ENCODE data around the gene PHF14.

PHF14 gene

DNA sequence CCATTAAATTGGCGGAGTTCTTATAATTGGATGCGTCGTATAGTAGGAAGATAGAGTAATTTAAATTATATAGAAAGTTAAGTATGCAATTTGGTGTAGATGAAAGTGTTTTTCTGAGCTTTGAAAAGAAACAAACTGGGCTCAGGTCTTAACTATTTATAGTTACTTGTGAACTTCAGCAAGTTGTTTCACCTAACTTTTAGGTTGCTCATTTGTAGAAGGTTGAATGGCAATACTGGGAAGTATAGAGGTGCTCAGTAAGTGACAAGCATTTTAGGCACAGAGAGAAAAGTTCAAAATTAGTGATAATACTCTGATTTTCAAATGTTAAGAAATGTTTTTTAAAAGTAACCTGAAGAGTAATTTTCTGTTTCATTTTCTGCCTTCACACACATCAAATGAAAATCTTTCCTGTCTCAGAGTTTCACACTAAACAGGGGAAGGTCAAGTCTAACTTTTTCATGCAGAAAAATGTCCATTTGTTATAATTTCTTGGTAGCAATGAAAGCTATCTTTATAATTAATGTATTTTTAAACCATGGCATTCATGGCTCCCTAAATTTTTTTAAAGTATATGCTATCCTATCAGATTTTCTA, 146.5 kb downstream of the PHF14 start:
- no peak for DNase-seq

DNA sequence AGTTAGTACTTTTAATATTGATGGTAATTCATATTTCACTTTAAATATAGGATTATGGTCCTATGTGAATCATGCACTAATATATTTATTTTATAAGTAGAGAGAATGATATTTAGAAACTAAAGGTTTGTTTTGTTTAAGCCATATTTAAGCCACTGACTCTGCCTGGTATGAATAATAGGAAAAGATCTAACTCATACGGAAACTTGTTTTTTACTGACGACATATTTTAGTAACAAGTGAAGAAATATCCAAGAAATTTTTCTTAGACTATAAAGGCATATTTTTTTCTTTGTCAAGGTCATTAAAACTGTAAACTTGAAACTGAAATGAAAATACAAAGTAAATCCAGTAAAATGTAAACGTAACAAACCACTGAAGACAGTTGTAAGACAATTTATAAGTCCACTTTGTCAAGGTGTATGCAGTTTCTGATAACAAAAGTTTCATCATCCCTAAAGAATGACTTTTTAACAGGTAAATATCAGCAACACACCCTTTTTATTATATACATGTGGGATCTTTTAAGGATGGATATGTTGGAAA, 147.1 kb downstream of the PHF14 start:
- no peak for DNase-seq

DNA sequence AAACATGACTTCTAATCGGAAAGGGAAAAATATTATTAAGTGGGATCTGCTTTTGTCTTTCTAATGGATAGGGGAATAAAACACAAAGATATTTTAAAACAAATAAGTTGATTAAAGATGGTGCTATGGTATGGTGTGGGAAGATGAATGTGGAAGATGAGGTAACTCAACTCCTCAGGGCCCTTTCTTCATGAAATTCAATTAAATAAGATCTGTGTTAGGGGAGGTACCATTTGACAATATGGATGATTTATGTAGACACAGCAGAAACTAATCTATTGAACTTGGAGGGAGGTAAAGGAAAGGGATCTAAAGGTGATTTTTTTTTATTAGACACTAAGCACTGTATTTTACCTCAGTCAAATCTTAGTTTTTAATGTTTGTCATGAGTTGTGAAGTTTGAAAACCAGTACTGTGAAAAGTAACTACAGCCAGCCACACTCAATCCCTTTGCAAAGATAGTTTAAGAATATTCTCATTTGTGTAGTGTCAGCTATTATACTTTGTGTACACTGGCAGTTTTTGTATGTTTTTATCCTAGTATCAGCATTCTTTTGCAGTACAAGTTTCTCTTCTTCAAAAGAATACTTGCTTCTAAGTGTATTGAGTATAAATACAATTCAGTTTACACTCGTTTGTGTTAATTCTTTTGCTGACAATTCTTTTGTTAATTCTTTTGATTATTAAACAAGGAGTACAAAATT, 151.3 kb downstream of the PHF14 start:
- DNase-seq, result no peak

DNA sequence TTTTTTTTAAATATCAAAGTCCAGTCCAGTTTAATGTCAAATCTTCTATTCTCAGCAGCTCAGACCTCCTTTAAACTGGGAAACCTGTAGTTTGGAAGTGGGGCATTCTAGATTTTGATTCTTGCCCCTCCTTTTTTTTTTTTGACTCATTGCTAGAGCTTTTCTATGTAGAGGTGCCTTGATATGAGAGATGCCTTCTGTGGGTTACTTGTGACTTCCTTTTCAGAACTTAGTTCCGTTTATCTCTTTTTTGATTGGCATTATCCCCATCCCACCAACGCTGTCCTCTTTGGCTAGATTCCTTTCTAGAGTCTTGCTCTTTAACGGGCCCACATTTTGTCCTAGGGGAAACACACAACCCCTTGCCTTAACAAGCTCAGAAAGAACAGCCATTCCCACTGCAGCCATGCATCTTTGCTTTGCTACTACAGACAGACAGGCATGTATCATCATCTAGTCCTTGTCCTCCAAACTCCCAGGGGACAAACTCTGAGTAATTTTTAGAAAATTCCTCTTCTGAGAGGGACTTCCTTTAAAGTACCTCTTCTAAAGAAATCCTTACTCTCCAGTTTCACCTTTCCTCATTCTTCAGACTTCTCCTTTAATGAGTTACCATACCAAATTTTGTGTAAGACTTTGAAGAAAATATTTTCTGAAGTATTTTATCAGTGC, 153.6 kb downstream of the PHF14 start:
- no peak for DNase-seq

- DNase-seq, result no peak
Observed at GRCh38 chr7:11127988-11128387, 154.3 kb downstream of the PHF14 start.

DNA sequence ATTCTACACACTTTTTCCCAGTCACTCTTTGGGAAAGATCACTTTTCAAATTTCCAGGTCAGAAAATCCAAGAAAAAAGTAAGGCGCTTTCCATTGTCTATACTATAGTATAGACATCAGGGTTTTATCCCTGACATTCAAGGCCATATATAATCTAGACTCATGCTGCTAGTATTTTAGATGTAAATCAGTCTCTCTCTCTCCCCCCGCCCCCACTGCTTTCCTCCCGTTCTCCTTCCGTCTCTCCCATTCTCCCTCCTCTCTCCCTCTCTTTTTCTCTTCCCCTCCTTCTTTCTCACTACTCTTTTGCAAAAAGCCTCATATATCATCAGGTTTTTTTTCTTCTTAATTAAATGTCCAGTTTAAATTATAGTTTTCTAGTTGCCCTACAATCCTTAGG, 154.8 kb downstream of the PHF14 start:
- no peak for DNase-seq

DNA sequence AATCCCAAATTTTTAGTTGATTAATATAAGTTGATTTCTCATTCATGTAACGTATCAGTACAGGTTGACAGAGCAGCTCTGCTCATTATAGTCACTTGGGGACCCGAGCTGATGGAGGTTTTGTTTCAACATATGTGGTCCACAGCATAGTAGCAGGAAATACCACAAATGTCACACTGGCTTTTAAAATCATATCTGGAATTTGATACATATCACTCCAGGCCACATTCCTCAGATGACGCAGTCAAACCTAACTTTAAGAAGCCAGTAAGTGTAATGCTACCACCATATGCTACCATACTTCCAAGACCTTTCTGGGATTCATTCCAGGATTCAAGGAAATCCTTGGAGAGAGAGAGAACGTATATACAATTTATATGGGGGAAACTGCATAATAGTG, 156.3 kb downstream of the PHF14 start:
- DNase-seq, result peak; percentile 58 to 89

DNA sequence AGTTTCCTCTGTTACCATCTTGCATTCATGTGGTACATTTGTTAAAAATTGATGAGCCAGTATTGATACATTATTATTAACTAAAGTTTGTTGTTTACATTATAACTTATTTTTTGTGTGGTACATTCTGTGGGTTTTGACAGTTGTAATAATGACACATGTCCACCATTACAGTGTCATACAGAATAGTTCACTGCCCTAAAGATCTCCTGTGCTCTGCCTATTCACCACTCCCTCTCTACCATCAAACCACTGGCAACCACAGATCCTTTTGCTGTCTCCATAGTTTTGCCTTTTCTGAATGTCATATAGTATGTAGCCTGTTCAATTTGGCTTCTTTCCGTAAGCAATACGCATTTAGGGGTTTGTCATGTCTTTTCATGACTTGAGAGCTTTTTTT, 156.9 kb downstream of the PHF14 start:
- DNase-seq, result no peak

GRCh38 chr7:11133436-11133959, 159.8 kb downstream of the PHF14 start:
- no peak for DNase-seq

DNA sequence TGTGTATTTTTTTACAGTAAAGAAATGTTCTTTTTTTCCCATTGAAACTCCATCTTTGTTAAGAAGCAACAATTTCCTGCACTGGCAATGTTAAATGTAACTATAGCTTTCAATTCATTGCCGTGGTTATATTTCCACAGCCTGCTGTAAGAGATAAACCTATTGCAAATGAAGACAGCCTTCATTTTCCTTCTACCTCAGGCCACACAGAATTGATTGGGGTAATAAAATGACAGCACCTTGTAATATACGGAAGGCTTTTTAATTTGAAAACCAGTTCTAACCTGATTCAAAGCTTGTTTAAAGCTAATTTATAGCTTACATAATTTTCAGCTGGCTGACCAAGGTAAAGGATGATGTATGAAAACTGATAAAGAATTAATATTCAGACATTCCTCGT, 161.9 kb downstream of the PHF14 start:
- no peak for DNase-seq

DNA sequence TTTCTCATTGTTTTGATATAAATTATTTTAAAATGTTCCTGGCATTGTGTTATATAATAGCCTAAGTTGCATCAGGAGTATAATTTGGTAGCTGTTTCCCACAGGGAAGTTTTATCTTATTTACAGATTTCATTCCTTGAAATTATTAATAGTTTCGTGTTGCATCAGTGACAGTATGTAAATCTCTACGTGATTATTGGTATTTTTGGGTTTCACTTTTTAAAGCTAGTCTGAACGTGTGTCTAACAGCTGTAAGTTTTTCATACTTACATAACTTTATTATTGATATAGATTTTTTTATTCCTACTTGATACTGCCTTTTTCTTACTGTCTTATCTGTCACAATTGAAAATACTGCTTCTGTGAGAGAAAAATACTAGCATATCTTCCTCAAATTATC, 167.9 kb downstream of the PHF14 start:
- no peak for DNase-seq

DNA sequence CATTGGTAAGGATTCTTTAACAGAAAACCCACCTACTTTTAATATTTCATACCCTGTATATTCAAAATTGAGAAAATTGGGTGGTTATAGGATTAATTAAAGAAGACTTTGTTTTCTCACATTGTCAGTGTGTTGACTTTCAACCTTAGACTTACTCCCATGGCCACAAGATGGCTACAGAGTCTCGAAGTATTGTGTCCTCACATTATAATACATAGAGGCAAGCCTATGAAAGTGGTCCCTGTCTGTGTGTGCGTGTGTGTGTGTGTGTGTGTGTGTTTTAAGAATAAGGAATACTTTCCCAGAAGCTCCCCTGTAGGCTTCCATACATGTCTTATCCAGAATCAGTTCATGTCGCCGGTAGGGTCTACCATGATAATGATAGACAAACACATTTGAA, 180.0 kb downstream of the PHF14 start:
- DNase-seq, result no peak

GRCh38 chr7:11155883-11156282, 182.2 kb downstream of the PHF14 start:
- no peak for DNase-seq

DNA sequence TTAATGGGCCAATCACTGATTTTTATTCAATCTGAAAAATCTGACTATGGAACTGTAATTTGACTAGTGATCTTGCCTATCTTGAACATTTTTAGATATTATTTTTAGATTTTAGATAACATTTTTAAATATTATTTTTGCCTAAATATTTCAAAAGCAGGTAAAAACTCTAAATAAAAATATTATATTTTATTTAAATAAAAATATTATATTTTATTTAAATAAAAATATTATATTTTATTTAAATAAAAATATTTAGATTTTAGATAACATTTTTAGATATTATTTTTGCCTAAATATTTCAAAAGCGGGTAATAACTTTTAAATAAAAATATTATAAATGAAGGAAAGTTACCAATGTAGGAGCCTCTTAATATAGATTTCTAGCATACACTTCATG, 187.8 kb downstream of the PHF14 start:
- no peak for DNase-seq

DNA sequence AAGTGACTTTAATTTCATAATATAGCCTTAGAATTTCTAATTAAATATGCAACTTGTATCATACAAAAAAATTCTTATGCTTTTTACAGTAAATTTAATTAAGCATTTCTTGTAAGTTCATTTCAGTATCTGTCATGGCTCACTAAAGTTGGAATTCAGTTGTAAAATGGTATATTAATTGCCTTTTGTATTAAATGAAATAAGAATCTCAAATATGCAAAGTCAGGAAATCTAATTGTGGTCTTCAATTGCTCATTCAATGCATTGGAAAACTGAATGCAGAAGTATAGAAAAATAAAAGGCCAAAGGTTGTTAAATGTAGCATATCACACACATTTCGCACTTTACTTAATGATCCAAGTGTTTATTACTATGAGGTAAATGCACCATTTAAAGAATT, 189.5 kb downstream of the PHF14 start:
- no peak for DNase-seq

DNA sequence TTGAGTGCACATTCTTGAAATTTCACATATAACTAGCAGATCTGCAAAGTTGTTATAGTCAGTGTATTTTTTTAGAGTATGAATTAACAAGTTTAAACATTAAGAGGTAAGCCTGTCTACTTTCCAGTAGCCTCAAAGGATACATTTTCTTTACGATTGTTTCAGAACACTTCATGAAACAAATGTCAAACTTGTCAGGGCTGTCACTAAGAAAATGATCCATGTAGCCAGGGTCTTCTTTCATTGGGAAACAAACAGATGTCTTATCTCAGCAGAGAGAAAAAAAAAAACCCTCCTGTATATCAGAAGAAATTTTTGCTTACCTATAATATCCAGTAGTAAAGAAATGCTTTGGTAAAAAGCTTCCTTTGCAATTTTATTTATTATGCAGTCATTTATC, 192.4 kb downstream of the PHF14 start:
- no peak for DNase-seq

DNA sequence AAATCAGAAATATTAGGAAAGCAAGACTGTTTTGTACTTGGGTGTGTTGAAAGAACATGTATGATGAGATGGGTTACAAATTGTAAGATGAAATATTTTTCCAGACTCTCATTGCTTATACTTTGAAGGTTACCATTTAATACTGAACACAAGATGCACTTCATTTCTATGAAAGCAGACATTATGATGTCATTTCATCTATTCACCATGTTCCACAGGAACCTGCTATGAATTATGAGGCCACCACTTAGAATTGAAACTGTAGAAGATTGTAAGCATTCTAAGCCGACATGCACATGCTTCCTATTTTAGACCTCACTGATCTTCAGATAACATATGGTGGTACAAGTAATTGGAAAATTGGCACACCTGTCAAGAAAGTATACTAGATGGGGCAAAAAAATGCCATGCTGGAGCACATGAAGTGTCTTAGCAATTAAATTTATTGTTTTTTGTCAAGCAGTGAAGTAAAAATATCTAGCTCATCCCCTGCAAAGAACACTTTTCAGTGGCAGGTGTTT, 195.0 kb downstream of the PHF14 start:
- DNase-seq, result no peak

DNA sequence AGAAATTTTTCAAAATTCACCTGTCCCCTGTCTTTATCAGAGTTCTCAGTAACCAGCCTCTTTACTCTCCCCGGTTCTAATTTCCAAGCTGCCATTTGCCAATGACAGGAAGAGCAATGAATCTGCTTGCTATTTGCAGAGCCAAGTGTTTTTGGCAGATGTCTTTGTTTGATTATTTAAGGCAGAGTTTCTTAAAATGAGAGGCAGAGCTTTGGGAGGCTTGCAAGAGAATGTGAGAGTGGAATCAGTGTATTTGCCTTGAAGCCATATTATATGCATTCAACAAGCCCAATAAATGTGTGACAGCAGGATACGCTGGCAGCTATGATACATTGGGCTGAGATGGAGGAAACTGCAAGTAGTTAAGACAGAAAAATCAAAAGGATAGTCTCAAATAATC, 196.5 kb downstream of the PHF14 start:
- no peak for DNase-seq

DNA sequence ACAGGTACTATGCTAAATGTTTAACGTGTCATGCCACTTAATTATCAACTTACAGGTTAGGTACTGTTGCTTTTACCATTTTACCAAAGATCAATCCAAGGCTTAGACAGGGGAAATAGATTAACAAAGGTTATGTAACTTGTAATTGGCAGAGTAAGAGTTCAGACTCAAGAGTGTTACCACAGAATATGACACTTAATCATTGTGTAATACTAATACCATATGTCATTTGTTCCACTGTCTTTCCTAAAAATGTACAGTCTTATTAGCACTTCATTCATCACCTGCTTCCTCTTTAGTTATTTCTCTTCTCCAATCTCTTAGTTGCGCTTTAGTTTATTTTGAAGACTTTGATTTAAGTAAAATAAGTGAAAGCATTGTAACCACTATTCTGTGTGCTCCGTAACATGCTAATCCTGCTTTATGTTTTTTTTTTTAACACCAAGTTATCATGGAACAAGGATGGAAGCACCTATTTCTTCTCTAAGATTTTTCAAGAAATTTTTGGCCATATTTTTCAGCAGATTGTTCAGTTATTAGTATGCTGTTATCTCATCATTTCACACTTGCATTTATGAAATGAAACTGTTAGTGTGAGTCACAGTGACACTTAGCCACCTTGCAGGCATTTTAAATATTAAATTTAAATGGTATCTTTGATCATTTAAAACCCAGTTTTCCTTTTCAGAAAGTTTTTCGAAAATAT, 197.3 kb downstream of the PHF14 start:
- no peak for DNase-seq

- no peak for DNase-seq
Observed at GRCh38 chr7:11171569-11172192, 198.0 kb downstream of the PHF14 start.

- DNase-seq, result no peak
Observed at GRCh38 chr7:11172835-11173234, 199.2 kb downstream of the PHF14 start.

- no peak for DNase-seq
Observed at GRCh38 chr7:11175371-11175770, 201.7 kb downstream of the PHF14 start.

- DNase-seq, result no peak
Observed at GRCh38 chr7:11175887-11176286, 202.2 kb downstream of the PHF14 start.
